ENCODE results near the gene EPDR1. TPM values are rescaled to one million over a fixed set of nuclear protein-coding genes. Genes with fewer than 3 reads are reported as not detected.

The EPDR1 gene
- total RNA-seq, 4 donors from 2014 or later = 43.5 to 45.7 (median 45.0) TPM

DNA sequence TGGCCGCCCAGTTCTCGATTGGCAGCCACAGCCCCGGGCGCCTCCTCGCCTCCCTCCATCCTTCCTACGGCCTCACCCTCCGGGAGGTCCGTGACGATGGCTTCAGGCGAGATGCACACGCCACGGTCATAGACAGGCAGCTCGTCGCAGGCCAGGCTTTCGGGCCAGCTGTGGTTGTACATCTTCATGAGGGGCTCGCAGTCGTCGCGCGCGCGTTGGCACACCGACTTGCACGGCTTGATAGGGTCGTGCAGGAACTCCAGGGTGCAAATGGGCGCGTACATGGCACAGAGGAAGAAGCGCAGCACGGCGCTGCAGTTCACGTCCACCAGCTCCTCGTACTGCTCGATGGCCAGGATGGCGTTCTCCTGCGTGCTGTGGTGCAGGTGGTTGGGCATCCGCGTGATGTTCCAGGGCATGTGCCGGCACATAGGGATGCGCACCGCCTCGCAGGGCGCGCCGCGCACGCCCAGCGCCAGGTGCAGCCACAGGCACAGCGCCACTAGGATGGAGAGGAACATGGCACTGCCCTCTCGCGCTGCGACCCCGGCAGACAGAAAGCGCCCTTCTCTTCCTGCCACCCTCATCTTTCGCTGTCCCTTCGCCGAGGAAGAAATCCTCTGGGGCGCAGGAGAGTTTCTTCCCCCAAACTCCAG is 4.3 kb upstream of the EPDR1 start:
- 1% methylated on average over 30 to 41 of the region's 57 CpGs for WGBS, 2 donors
- H3K4me1 ChIP-seq = peaks cover 0 to 59% (median 15%) of the 10 kb centered on the region in 4 donors
- DNase-seq (ENCODE audit: low spot score in 2 of 2) = peak; percentile 19 to 29
- H3K27me3 ChIP-seq = no peaks in the 10 kb centered on the region
- peak overlapping the region; percentile 69 to 90 (median 85) for H3K27ac ChIP-seq
- TF ChIP-seq, protein P1, sequence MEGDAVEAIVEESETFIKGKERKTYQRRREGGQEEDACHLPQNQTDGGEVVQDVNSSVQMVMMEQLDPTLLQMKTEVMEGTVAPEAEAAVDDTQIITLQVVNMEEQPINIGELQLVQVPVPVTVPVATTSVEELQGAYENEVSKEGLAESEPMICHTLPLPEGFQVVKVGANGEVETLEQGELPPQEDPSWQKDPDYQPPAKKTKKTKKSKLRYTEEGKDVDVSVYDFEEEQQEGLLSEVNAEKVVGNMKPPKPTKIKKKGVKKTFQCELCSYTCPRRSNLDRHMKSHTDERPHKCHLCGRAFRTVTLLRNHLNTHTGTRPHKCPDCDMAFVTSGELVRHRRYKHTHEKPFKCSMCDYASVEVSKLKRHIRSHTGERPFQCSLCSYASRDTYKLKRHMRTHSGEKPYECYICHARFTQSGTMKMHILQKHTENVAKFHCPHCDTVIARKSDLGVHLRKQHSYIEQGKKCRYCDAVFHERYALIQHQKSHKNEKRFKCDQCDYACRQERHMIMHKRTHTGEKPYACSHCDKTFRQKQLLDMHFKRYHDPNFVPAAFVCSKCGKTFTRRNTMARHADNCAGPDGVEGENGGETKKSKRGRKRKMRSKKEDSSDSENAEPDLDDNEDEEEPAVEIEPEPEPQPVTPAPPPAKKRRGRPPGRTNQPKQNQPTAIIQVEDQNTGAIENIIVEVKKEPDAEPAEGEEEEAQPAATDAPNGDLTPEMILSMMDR (IDR thresholded peaks at IDR 0.05) = no peak
- no peak for TF ChIP-seq EP300 (IDR thresholded peaks at IDR 0.05)
- TF ChIP-seq POLR2A (IDR thresholded peaks at IDR 0.05) = peak in 1 of 2 donors; percentile 17
- peak overlapping the region; percentile 48 to 73 (median 65) for H3K4me3 ChIP-seq
- H3K36me3 ChIP-seq = no peaks in the 10 kb centered on the region
- no peaks in the 10 kb centered on the region for H3K9me3 ChIP-seq

DNA sequence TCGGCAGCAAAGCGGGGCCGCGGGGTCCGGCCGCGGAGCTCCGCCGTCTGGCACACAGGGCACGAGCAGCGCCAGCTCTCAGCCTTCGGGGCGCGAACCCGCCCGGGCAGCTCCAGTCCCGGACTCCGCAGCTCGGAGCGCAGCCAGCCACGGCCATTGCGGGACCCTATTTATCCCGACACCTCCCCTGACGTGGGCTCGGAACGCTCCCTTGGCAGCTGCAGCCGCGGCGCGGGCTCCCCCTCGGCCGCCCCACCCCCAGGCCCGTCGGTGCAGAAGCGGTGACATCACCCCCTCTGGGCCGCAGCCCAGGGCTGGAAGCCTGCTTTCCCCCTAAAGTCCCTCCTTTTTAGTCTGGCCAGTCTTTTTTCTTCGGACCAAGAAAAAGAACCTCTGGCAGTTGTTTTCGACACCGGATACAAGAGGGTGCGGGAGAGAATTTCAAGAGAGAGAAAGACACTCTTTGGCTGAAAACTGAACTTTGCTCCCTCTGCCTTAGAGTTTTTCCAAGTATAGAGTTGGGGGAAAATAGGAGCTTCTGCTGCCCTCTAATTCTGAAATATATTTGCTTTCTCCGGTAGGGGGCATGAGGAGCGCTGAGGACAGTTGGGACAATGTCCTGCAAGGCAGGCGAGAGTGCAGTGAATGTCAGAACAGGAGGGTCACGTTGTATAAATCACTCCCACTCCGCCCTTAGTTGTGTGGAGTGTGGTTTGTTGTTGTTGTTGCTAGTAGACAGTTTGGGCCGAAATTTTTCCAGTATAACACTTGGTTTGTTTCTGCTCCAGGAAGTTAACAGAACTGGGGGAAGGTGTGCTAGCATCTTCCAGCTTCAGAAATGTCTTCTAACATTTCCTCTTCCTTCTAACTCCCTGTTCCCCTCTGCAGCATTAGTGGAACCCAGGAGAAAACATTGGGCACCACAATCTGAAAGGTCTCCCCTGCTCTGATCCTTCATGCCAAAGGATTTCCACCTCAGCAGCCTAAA is 3.5 kb upstream of the EPDR1 start, which contains the start of gene SFRP4:
SFRP4 (minus strand) TSS at position 145 of the 988 bp plus-strand sequence. CDS start 280 bp downstream, outside the sequence.
- Histone ChIP-seq H3K4me3 (peak within 1 kb of the TSS; percentile 48 to 73 (median 65)), H3K27ac (peak within 1 kb of the TSS; percentile 69 to 90 (median 85)), H3K9me3 (no peaks in the 10 kb centered on the region), H3K4me1 (peaks cover 0 to 65% (median 17%) of the 10 kb centered on the region in 4 donors), H3K27me3 (no peaks in the 10 kb centered on the region), H3K36me3 (no peaks in the 10 kb centered on the region)
- peak; percentile 46 to 64 for DNase-seq (ENCODE audit: low spot score in 2 of 2)
- WGBS, 2 donors = 1% methylated on average over 37 to 41 of the region's 46 CpGs
- TF ChIP-seq EP300 (IDR thresholded peaks at IDR 0.05) (peak in 1 of 2 donors; percentile 22), POLR2A (IDR thresholded peaks at IDR 0.05) (peak in 1 of 2 donors; percentile 26)
- TF ChIP-seq, protein P1 (IDR thresholded peaks at IDR 0.05) = peak; percentile 57 to 81 (median 73)

DNA sequence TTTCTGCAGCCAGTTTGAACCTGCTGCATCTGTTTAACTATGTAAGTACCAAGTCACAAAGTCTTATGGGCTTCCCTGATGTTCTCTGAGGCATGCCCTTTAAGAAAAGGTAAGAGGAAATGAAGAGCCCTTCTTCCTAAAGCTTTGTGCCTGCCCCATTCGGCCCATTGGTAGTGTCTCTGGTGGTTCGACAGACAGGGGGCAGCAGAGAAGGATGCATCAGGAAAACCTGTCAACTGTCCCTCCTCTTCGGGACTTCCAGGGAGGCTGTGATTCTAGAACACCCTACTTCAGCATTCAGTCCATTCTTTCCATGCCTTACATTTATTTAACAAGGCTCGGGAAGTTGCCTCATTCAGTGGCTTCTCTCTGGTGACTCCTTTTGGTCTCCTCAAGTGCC is 1.9 kb upstream of the EPDR1 start:
- no peaks in the 10 kb centered on the region for H3K27me3 ChIP-seq
- WGBS, 2 donors = 66 to 73% methylated on average over 4 of the region's 4 CpGs
- no peaks in the 10 kb centered on the region for H3K9me3 ChIP-seq
- H3K27ac ChIP-seq = peak overlapping the region in 2 of 4 donors; percentile 1 to 90
- no peak overlapping the region for H3K4me3 ChIP-seq
- no peaks in the 10 kb centered on the region for H3K36me3 ChIP-seq
- H3K4me1 ChIP-seq = peaks cover 0 to 68% (median 17%) of the 10 kb centered on the region in 4 donors
- no peak for TF ChIP-seq EP300 (IDR thresholded peaks at IDR 0.05)
- no peak for TF ChIP-seq POLR2A (IDR thresholded peaks at IDR 0.05)
- TF ChIP-seq, protein P1 (IDR thresholded peaks at IDR 0.05) = no peak
- no peak for DNase-seq (ENCODE audit: low spot score in 2 of 2)

DNA sequence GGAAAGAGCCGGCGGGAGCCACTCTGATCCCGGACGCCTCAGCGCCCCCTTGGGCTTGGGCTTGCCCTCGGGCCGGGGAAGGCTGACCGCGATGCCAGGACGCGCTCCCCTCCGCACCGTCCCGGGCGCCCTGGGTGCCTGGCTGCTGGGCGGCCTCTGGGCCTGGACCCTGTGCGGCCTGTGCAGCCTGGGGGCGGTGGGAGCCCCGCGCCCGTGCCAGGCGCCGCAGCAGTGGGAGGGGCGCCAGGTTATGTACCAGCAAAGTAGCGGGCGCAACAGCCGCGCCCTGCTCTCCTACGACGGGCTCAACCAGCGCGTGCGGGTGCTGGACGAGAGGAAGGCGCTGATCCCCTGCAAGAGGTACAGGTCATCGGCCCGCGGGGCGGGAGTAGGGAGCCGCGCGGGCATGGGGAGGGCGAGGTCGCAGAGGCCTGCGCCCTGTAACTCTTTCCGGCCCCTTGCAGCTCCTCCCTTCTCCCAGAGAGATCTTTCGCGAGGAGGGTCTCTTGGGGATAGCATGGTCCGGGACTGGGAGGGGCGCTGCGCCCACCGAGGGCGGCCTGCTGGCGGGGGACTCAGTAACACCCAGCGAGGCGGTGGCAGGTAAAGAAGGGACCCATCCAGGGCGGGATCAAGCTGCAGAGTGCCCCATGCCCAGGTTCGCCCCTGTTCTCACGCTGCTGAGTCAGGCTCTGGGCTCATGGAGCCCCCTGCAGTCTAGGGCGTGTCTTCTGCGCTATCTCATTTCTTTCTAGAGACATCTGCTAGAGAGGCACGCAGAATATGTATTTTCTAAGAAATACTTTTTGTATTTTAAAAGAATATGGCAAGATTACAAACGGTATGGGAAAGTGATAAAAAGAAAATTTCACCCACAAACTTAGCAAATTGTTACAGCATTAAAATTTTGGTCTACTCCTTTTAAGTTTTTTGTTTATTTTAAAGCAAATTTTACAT is 687 bp downstream of the EPDR1 start:
- H3K36me3 ChIP-seq = peaks cover 0 to 12% (median 0%) of the 10 kb centered on the region in 3 donors
- whole genome bisulfite sequencing, 2 donors = 1 to 3% methylated on average over 13 to 34 of the region's 63 CpGs
- peak overlapping the region; percentile 94 to 96 (median 94) for H3K27ac ChIP-seq
- no peaks in the 10 kb centered on the region for H3K27me3 ChIP-seq
- H3K9me3 ChIP-seq = peaks cover 0 to 12% (median 0%) of the 10 kb centered on the region in 4 donors
- DNase-seq (ENCODE audit: low spot score in 2 of 2) = peak; percentile 38 to 40
- H3K4me1 ChIP-seq = peaks cover 0 to 55% (median 12%) of the 10 kb centered on the region in 4 donors
- TF ChIP-seq EP300 (IDR thresholded peaks at IDR 0.05) (peak in 1 of 2 donors; percentile 43), POLR2A (IDR thresholded peaks at IDR 0.05) (no peak)
- TF ChIP-seq, protein P1 (IDR thresholded peaks at IDR 0.05) = peak in 4 of 5 experiments; percentile 5 to 40 (median 22)
- peak overlapping the region; percentile 74 to 83 (median 80) for H3K4me3 ChIP-seq

All from tibial nerve (tissue), 4 donors.